Nephron progenitor cell (in vitro differentiated cells): ENCODE results near the gene MSI2.

Experiments
- DNase-seq: peaks from one replicate; pipeline ENCODE4 v3.0.0; 2021
- H3K27ac Mint-ChIP-seq: 2 replicates; pipeline ENCODE4 v1.8.0; 2021; ENCODE audit warnings: mild to moderate bottlenecking, moderate library complexity, mixed read lengths
- H3K27me3 Mint-ChIP-seq: 2 replicates; pipeline ENCODE4 v1.8.0; 2021; ENCODE audit warnings: mild to moderate bottlenecking, low read depth, mixed read lengths; ENCODE audit not compliant: poor library complexity
- H3K36me3 Mint-ChIP-seq: 2 replicates; pipeline ENCODE4 v1.8.0; 2021; ENCODE audit warnings: low read depth, mixed read lengths
- H3K4me1 Mint-ChIP-seq: 2 replicates; pipeline ENCODE4 v1.8.0; 2021; ENCODE audit warnings: mixed read lengths
- H3K4me3 Mint-ChIP-seq: 2 replicates; pipeline ENCODE4 v1.8.0; 2021; ENCODE audit warnings: mild to moderate bottlenecking, moderate library complexity, mixed read lengths
- H3K9me3 Mint-ChIP-seq: 2 replicates; pipeline ENCODE4 v1.8.0; 2021; ENCODE audit warnings: mild to moderate bottlenecking, moderate library complexity, mixed read lengths
- TF ChIP-seq, protein P1 (sequence below): fragments of 200-600 bp; sonication (generic); IDR thresholded peaks from 2 replicates; pipeline ENCODE4 v1.5.0; 2021; ENCODE audit warnings: antibody characterized with exemption

MSI2 gene

DNA sequence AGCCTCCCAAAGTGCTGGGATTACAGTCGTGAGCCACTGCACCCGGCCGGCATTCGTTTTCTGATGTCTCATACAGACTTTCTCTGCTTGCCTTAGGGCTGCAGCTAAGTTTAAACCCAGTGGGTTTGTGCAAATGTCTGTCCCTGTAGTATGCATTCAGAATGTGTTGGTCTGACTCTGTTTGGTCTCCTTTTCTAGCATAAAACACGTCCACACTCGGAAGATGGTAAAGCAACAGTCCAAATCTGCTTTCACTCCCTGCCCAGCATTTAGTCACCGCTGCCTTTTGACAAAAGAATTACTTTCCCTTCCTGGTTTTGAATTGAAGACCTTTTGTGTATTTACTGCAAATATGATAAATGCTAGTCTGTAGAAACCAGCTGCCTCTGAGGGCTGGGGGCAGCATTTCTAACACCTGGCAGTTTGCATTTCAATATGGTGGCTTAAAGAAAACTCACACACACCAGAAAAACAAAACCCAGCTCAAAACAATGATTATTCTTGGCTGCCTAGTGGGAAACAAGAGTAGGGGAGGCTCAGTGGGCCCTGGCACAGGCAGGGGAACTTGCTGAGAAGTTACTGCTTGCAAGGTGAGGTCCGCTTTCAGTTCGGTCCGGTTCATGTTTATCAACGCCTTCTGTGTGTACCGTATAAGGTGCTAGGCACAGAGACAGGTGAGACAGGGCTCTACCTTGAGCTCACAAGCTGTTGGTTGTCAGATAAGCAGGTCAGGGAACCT lies 56.9 kb downstream of the MSI2 start:
- TF ChIP-seq, protein P1, sequence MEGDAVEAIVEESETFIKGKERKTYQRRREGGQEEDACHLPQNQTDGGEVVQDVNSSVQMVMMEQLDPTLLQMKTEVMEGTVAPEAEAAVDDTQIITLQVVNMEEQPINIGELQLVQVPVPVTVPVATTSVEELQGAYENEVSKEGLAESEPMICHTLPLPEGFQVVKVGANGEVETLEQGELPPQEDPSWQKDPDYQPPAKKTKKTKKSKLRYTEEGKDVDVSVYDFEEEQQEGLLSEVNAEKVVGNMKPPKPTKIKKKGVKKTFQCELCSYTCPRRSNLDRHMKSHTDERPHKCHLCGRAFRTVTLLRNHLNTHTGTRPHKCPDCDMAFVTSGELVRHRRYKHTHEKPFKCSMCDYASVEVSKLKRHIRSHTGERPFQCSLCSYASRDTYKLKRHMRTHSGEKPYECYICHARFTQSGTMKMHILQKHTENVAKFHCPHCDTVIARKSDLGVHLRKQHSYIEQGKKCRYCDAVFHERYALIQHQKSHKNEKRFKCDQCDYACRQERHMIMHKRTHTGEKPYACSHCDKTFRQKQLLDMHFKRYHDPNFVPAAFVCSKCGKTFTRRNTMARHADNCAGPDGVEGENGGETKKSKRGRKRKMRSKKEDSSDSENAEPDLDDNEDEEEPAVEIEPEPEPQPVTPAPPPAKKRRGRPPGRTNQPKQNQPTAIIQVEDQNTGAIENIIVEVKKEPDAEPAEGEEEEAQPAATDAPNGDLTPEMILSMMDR = no peak
- DNase-seq = no peak
- Mint-ChIP-seq H3K9me3 (no peaks in the 10 kb centered on the region), H3K4me3 (no peak overlapping the region), H3K36me3 (peaks cover 69% of the 10 kb centered on the region), H3K27ac (peak overlapping the region; percentile 83), H3K27me3 (peaks cover 6% of the 10 kb centered on the region), H3K4me1 (peaks cover 75% of the 10 kb centered on the region)

DNA sequence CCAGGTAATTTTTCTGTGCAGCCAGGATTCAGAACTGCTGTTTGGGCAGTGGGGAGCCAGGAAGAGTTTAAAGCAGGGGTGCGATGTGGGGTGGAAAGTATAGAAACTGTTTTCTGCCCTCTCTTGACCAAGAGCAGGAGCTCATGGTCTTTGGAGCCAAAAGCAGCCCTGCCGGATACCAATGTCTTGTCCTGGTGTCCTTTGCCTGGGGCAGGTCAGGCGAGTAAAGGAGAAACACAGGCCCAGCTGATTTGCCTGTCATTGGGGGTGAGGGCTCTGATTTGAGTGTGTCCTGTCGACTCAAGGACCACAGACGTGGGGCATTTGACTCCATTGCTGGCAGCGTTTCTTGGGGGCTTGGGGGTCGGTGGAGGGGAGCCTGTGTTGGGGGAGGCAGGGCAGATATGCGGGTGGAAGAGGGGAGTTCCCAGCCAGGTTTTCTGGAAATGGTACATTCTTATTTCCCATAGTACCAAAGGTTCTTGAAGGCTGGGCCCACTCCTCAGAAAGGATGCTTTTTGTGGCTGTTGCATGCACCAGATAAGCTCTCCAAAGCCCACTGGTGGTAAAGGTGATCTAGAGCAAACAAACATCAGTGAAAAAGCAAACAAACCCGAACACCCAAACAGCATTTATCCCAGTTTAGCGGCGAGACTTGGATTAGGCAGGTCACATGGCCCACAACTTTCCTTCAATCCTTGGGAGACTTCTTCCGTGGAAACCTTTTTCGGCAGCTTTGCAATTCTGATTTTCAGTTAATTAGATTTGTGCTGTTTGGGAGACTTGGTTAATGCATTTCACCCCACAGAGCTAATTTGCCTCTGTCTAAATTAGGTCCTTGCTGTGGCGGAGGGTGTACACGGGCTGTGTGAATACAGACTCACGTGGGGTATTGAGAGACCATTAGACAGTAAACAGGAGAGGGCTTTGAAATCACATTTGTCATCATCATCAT lies 59.0 kb downstream of the MSI2 start:
- Mint-ChIP-seq H3K4me1 (peaks cover 79% of the 10 kb centered on the region), H3K4me3 (no peak overlapping the region), H3K9me3 (no peaks in the 10 kb centered on the region), H3K27ac (peak overlapping the region; percentile 94), H3K27me3 (peaks cover 8% of the 10 kb centered on the region), H3K36me3 (peaks cover 69% of the 10 kb centered on the region)
- TF ChIP-seq, protein P1 = no peak
- DNase-seq = no peak

DNA sequence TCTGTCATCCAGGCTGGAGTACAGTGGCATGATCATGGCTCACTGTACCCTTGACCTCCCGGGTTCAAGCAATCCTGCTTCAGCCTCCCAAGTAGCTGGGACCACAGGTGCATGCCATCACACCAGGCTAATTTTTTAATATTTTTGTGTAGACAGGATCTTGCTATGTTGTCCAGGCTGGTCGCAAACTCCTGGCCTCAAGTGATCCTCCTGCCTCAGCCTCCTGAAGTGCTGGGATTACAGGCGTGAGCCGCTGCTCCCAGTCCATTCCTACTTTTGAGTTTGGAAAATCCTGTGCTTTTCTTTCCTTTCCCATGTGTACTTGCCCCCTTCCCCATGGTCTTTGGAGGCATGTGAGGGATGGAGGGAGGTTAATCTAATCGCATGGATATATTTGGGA lies 60.0 kb downstream of the MSI2 start:
- DNase-seq = no peak

DNA sequence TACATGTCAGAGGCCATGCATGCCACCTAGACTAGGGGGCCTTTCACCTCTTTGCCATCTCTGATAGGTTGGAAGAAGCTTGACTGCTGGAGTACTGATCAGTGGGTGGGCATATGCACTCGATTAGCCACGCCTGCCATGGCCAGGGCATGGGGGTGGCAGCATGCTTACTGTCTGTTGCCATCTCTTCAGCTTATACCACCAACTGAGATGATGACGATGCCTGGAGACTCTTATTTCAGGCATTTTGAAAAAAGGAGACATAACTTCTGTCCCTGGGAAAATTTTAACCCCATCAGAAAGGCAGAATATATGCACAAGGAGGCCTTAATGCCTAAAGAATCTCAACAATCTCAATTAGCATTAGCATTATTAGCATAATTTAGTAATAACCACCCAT lies 60.8 kb downstream of the MSI2 start:
- no peak overlapping the region for H3K27ac Mint-ChIP-seq

More for the DNA sequence above, 60.0 kb downstream of the MSI2 start:
- peaks cover 79% of the 10 kb centered on the region for H3K4me1 Mint-ChIP-seq
- H3K27ac Mint-ChIP-seq = no peak overlapping the region
- no peak overlapping the region for H3K4me3 Mint-ChIP-seq
- H3K9me3 Mint-ChIP-seq = no peaks in the 10 kb centered on the region
- TF ChIP-seq, protein P1 = no peak
- peaks cover 8% of the 10 kb centered on the region for H3K27me3 Mint-ChIP-seq
- peaks cover 66% of the 10 kb centered on the region for H3K36me3 Mint-ChIP-seq

DNA sequence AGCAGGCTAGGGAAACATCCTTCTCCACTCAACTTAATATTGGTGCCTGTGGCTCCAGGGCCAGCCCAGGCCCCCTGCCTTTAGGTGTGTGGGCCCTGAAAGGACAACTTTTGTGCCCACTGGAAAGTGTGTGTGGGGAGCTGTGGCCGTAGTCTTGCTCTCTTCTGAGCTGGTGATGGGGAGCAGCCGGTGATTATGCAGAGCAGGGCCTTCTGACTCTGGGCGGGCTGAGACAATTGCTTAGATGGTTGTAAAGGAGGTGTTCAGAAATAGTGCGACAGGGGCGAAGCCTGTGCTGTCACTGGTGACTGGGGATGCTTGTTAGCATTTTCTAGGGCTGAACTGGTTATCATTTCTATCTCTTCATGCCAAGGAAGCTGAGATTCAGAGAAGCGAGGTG lies 62.6 kb downstream of the MSI2 start:
- TF ChIP-seq, protein P1 = no peak
- Mint-ChIP-seq H3K4me1 (peaks cover 73% of the 10 kb centered on the region), H3K9me3 (no peaks in the 10 kb centered on the region), H3K27me3 (peaks cover 8% of the 10 kb centered on the region), H3K36me3 (peaks cover 68% of the 10 kb centered on the region), H3K27ac (peak overlapping the region; percentile 91), H3K4me3 (no peak overlapping the region)
- no peak for DNase-seq

More for the DNA sequence above, 60.8 kb downstream of the MSI2 start:
- DNase-seq = no peak
- no peaks in the 10 kb centered on the region for H3K9me3 Mint-ChIP-seq
- peaks cover 77% of the 10 kb centered on the region for H3K4me1 Mint-ChIP-seq
- H3K27me3 Mint-ChIP-seq = peaks cover 8% of the 10 kb centered on the region
- peaks cover 68% of the 10 kb centered on the region for H3K36me3 Mint-ChIP-seq
- H3K4me3 Mint-ChIP-seq = no peak overlapping the region
- TF ChIP-seq, protein P1 = no peak
